Ureter (tissue), 1 donor: ENCODE results near the gene SCN2A. TPM values are rescaled to one million over a fixed set of nuclear protein-coding genes. Genes with fewer than 3 reads are reported as not detected.
"Not testable (repeated sequence)": the region's sequence is repeated elsewhere in the genome, so short reads cannot be mapped to it uniquely, and the experiment has no call there.

Source experiments
- DNase-seq: peaks from one replicate; pipeline ENCODE4 v3.0.0-alpha.2; 2020; ENCODE audit warnings: low spot score
- total RNA-seq: library from RNA; stranded (reverse); gene quantifications from one replicate; pipeline ENCODE4 v1.2.4, GENCODE V29; 2023
- donor health status: DM: yes; HTN: yes; CAD: no.

The SCN2A gene
- total RNA-seq, 1 donor from 2014 or later = 0.29 TPM

DNA sequence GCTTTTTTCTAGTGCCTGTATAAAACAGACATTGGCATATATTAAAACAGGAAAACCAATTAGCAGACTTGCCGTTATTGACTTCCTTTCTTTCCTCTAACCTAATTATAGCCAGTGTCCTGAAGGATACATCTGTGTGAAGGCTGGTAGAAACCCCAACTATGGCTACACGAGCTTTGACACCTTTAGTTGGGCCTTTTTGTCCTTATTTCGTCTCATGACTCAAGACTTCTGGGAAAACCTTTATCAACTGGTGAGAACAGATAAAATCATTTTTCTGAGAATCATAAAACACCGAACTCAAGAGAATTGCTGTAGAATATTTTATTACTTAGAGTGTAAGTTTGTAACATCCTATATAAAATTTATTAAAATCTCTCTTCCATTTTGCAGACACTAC, 74.3 kb downstream of the SCN2A start:
- no peak for DNase-seq

DNA sequence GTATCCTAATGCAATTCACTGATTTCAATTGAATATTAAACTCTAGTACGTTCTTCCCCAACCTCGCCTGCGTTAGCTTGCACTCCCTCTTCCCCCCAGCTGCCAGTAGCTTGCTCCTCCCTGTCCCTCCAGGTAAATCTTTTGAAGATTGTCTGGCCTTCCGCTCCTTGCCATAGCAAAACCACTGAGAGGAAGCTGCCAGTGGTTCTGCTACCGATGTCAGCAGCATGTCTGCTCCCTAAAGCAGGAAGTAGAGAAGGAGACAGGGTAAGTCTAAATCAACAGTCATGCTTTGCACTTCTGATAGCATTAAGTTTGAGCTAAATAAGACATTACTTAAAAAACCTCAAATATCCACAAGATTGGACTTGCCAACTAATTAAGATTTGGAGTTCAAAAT, 89.1 kb downstream of the SCN2A start:
- DNase-seq = no peak

DNA sequence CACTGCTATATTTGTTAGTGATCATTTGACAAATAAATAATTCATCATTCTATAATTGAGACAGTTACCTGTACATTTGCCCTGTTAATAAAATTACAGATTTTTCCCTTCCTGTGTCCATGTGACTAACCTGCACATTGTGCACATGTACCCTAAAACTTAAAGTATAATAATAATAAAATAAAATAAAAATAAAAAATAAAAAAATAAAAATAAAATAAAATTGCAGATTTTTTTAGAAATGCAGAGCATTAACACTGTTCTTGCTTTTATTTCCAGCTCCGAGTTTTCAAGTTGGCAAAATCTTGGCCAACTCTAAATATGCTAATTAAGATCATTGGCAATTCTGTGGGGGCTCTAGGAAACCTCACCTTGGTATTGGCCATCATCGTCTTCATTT, 105.1 kb downstream of the SCN2A start:
- DNase-seq = not testable (repeated sequence)

DNA sequence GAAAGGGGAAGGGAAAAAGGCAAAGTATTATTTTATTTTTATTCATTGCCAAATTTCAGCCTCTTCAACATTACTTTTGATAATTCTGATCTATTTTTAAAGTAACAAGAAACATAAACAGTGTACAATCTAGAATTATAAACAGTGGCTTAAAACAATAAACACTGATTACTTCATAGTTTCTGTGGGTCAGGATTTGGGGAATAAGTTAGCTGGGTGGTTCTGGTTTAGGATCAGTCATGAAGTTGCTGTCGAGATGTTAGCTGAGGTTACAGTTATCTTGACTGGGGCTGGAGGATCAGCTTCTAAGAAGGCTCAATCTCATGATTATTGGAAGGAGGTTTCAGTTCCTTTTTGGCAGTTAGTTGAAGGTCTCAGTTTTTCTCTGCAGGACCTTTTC, 109.2 kb downstream of the SCN2A start:
- DNase-seq = no peak

DNA sequence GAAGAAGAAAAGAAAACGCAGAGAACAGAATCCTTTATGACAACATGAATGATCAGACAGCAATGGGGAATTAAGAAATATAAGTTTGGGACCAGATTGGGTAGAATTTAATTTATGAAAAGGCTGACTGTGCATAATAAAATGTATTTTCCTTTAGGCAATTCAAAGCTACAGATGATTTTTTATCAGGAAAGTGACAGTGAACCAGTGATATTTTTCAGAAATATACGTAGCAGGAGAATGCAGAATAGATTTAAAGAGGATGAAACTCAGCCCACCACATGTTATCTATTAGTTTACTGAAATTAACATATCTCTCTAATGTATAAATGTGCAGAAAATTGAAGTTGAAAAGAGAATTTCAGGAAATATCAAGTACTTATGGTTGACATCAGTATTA, 110.0 kb downstream of the SCN2A start:
- no peak for DNase-seq

DNA sequence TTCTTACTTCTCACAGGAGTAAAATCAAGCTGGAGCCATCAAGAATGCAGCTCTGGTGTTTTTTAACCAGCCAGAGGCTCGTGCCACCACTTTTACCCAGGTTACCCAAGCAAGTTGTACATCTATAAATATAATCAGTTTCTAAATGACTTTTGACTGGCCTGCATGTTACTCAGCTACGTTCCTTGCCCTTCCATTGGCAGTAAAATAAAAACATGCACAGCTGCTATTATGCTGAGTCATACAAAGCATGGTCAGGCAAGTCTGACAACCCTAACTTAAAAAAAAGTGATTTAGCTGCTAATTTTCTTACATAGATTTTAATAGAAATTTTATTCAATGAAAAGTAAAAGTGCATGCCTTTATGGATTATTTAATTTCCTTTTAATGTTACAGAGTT, 118.5 kb downstream of the SCN2A start:
- no peak for DNase-seq

DNA sequence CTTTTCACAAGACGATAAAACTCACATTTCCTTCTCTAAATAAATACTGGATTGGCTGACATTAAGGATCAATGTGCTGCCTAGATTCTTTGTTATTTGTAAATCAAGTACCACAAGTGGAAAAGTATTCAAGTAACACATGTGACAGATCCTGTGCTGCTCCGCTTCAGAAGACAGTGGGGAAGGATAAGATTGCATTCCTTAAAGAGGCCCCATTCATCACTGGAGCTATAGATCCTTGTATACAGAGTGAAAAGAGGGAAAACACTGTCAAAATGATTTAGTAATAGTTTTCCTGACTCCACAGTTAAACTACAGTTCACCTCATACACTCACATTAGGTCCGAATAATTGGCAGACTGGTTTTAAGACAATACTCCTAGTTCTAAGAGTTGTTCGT, 122.3 kb downstream of the SCN2A start:
- DNase-seq = no peak

DNA sequence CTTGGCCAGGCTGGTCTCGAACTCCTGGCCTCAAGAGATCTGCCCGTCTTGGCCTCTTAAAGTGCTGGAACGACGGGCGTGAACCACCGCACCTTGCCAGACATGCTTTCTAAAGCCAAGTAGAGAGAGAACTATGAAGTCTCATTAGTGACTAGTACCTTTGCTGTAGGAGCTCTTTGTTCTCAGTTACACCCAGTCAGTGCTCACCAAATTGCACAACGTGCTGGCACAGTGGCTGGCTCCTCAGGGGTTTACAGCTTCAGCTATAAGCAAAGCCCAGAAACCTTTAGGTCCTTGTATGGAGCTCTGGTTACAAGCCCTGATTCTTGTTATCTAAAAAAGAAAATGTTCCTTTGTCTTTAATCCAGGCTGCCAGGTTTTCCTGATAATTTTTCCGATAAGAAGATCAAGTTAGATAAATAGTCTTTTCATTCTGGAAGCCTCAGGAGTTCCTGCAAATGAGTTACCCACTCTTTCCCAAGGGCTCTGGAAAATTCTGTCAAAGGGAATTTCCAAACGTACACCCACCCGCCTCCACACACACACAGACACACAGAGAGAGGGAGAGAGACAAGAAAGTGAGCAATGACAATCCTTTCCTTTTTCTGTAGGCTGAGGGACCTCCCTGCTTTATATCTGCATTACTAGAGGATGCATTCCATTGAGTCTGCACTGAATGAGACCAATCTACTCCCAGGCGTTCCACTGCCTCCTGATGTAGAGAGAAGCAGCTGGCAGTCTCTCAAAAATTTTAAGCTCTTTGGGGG, 130.1 kb downstream of the SCN2A start:
- no peak for DNase-seq

DNA sequence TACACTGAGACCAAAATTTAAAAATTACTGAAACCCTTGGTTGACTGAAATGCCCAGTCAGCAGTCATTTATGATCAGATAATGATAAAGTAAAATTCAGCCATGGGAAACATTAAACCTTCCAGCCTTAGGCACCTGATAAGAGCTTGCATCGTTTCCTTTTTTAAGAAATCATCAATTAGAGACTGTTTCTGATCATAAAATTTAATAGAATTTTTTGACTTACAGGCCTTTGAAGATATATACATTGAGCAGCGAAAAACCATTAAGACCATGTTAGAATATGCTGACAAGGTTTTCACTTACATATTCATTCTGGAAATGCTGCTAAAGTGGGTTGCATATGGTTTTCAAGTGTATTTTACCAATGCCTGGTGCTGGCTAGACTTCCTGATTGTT, 130.7 kb downstream of the SCN2A start:
- DNase-seq = no peak

DNA sequence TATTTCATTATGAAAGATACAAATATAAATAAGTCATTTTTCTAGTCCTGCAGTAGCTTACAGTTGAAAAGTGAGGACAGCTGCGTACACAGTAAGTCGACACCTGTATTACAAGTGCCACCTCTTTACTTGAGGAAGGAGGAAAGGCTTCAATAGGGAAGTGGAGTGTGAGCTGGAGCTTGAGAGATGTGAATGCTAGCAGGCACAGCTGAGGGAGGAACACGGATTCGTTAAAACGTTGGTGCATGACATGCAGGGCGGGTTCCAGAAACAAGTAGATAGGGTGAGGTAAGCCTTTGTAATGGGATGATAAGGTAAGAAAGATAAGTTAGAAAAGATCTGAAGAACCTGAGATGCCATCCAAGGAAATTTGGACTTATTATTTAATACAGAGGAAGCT, 132.1 kb downstream of the SCN2A start:
- DNase-seq = no peak

DNA sequence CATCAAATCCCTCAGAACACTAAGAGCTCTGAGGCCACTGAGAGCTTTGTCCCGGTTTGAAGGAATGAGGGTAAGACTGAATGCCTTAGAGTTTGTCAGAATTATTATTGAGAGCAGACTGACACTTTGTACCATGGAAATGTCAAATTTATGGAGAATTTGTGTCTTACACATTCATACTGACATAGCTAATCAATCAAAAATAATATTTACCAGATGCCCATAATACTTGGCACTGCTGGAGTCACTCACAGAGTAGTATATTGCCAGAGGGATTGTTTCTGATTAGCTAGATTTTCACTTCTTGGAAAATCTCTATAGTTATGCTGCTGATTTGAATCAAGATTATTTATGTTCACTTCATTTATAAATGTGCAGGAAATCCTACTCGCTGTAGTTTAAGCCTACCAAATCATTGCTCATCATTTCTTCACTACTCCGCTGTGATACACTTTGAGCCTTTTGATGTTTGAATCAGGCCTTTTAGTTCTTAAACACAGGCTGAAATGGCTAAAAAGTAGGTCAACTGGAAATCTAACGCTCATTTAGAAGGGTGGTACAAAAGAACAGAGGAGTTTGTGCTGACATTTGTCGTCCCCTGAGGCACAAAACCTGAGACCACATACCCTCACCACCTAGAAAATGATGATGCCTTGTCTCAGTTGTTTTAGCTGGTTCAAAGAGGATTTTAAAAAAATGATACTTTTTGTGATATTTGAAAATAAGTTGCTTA, 134.2 kb downstream of the SCN2A start:
- DNase-seq = no peak

DNA sequence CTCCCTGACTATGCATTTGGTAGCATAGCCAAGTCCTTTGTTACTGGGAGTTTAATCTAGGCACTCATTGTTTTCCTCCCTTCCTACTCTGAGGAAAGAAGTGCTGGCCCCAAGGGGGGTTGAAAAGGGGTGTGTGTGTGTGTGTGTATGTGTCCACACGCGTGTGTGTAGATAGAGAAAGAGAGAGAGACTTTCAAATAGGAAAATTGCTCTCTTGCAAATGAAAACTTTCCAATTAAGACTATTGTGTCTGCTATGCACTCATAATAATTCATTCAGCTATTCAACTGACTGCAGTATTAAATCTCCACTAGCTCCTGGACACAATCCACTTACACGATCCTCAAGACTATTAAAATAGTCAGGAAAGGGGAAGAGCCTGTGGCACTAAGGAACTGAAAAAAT, 137.4 kb downstream of the SCN2A start:
- no peak for DNase-seq

DNA sequence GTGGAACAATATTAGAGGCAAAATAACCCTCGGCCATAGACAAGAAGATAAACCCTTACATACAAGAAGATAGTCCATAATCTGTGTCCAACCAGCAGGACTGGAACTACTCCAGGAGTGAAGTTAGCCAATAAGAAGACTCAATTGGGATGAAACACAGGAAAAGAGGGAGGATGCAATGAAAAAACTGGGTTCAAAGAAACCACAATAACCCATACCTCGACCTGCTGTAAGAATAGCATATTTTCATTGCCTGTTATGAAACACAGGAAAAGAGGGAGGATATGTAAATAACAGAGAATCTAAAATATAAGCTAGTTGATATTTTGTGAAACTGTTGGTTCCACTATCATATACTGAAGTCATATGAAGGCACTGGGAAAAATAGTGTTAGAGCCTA, 143.1 kb downstream of the SCN2A start:
- DNase-seq = no peak

DNA sequence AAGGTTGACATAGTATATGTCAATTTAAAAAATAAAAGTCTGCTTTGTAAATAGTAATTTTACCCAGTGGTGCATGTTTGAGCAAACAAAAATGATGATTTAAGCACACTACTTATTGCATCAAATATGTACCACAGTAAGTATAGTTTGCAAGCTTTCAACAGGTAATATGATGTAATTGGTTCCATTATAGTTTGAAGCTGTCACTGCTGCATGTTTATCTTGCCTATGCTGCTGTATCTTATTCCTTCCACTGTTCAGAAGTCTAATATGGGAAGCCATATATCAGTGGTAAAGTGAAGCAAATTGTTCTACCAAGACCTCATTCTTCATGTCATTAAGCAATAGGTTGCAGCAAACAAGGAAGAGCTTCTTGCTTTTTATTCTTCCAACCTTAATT, 151.7 kb downstream of the SCN2A start:
- no peak for DNase-seq

DNA sequence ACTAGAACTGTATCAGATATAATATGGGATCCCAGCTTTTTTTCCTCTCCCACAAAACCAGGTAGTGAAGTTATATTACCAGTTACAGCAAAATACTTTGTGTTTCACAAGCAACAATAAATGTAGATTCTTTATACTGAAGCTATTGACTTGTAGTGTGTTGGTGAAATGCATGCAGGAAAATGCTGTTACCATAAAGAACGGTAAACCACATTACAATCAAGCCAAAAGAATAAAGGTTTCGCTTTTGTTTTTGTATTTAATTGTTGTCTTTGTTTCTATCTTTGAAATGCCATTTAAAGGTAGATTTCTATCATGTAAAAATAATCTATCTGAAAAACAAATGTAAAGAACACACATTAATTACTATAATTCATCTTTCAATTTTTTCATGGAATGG, 152.6 kb downstream of the SCN2A start:
- no peak for DNase-seq

DNA sequence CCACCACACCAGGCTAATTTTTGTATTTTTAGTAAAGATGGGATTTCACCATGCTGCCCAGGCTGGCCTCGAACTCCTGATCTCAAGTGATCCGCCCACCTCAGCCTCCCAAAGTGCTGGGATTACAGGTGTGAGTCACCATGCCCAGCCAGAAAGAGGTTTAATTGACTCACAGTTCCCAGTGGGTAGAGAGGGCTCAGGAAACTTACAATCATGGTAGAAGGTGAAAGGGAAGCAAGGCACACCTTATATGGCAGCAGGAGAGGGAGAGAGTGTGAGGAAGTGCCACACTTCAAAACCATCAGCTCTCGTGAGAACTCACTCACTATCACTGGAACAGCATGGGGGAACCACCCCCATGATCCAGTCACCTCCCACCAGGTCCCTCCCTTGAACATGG, 159.4 kb downstream of the SCN2A start:
- not testable (repeated sequence) for DNase-seq

DNA sequence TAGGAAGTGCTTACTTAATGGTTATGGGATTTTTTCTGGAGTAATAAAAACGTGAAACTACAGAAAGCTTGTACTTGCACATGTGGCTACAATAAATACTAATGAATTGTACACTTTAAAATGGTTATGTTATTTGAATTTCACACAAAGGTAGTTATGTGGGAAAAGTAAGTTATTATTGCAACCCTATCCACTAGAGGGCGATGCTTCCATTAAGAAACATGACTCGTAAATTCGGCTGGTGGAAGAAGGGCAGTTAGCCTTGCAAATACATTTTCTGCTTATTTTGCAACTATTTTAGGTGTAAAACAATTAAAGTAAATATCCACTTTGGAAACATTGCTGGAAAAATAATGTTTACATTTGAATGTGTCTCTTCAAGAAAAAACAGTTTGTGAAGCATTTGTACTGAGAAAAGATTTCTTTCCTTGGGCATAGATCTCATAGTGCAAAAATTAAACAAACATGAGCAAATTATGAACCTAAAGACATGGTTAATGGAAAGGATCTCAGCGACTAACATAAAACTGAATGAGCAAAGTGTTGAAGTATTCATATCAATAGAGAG, 162.2 kb downstream of the SCN2A start:
- DNase-seq = no peak

DNA sequence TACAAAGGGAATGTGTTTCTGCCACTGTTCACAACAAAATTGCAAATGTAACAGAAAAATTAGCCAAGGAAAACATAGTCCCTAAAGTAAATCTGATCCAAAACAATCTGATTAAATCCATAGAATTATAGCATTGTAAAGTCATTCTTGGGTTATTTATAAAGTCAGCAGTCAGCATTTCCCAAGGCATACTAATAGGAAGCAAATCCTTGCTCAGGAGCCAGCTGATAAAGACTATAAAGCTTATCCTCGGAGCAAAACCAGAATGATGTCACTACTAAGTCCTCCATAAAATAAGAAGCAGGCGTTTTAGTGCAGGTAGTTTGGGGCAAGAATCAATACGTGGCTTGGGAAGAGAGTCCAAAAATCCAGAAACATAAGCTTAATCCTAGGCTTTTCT, 162.9 kb downstream of the SCN2A start:
- DNase-seq = no peak

DNA sequence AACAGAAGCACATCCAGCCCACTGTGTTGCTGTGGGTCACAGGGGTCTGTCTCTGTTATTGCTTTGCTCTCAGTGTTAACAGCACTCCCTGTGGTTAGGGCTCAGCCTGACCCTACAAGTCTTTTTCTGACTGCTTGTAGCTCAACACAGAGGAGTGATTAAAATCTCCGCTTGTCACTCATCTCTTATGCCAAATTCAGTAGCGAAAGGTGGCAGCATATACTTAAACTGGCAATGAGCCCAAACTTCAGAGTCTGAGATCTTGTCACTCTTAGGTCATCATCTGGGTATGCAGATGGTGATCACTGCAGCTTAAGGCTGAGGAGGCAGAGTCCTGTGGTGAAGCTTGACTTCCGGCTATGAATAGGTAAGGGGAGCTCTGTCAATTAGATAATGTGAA, 167.0 kb downstream of the SCN2A start:
- no peak for DNase-seq

DNA sequence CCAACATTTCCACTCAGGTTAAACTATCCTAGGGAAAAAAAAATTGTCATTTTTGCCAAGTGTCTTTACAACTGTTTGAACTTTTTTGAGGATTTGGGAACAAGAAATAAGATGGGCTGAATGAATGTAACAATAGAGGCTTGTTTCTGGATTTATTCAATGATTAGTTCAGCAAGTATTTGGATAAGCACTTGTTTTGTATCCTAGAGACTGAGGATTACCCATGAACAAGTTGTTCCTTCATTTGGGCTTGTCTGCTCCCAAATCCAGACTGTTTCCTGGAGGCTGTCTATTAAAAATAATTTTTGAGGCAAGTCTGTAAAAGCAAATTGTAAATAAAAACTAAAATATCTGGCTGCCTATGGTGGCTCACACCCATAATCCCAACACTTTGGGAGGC, 168.3 kb downstream of the SCN2A start:
- no peak for DNase-seq

DNA sequence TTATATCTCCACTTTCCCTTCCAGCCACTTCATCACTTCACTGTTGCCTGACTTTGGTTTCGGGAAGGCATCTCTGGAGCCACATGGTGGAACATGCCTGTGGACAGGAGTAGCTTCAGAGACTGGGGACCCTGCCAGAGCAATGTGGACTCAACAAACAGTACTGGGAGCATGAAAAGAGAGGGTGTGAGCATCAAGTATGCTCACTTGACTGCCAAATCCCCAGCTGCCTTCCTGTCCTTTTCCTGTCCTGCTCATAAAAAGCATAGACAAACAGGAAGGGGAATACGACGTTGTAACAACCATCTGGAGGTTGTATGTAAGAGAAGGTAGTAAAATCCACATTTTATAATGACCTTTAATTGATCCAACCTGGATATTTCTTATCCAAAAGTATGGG, 169.0 kb downstream of the SCN2A start:
- DNase-seq = no peak

DNA sequence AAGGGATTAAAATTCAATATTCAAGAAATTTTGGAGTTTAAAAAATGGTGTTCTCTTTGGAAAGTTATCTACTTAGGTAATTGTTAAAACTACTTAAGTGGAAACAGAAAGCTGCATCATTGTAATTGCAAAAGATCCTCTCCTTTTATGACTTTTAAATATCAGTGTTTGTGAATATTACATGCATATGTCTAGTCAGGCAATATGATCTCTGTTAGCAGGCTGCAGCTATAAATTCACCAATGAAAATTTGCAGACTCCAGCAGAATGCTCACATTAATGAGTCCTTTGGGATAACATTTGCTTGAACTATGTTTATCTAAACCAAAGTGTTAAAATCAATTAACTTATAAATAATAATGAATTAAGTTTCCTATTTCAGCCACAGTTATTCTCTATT, 171.1 kb downstream of the SCN2A start:
- no peak for DNase-seq

DNA sequence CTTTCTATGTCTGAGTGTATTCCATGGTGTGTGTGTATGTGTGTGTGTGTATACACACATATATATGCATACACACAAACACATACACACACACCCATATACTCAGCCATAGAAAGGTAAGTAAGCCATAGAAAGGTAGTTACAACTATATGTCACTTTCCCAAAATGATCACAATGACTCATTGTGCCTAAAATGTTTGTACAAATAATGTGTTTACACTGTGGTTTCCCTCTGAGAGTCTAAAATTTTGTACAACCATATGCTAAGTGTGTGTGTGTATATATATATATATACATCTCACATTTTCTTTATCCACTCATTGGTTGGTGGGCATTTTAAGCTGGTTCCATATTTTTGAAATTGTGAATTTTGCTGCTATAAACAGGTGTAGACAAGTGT, 175.0 kb downstream of the SCN2A start:
- DNase-seq = no peak
